ENCODE results near the gene RASSF8.

The RASSF8 gene

GRCh38 chr12:25958428-25959070, at the start of gene RASSF8:
TSS of gene RASSF8 (plus strand) at chr12:25958682. CDS start at chr12:26055344, 96,662 bp downstream.
- no peak for DNase-seq

- no peak for DNase-seq
Observed at GRCh38 chr12:25914551-25914950, 43.9 kb upstream of the RASSF8 start.

GRCh38 chr12:25924491-25925001, 33.9 kb upstream of the RASSF8 start:
- DNase-seq, result no peak

- no peak for DNase-seq
Observed at GRCh38 chr12:25925064-25925463, 33.4 kb upstream of the RASSF8 start.

- DNase-seq, result no peak
Observed at GRCh38 chr12:25926536-25926935, 31.9 kb upstream of the RASSF8 start.

GRCh38 chr12:25929142-25929541, 29.3 kb upstream of the RASSF8 start:
- DNase-seq, result no peak

- no peak for DNase-seq
Observed at GRCh38 chr12:25932971-25933370, 25.5 kb upstream of the RASSF8 start.

- DNase-seq, result no peak
Observed at GRCh38 chr12:25934456-25934855, 24.0 kb upstream of the RASSF8 start.

- no peak for DNase-seq
Observed at GRCh38 chr12:25935355-25936144, 22.9 kb upstream of the RASSF8 start.

- no peak for DNase-seq
Observed at GRCh38 chr12:25937096-25937495, 21.4 kb upstream of the RASSF8 start.

GRCh38 chr12:25938581-25938980, 19.9 kb upstream of the RASSF8 start:
- DNase-seq, result no peak

GRCh38 chr12:25939606-25940005, 18.9 kb upstream of the RASSF8 start:
- DNase-seq, result no peak

- no peak for DNase-seq
Observed at GRCh38 chr12:25940886-25941285, 17.6 kb upstream of the RASSF8 start.

- DNase-seq, result no peak
Observed at GRCh38 chr12:25942709-25943108, 15.8 kb upstream of the RASSF8 start.

GRCh38 chr12:25943940-25944339, 14.5 kb upstream of the RASSF8 start:
- no peak for DNase-seq

- no peak for DNase-seq
Observed at GRCh38 chr12:25949343-25949742, 9.1 kb upstream of the RASSF8 start.

- no peak for DNase-seq
Observed at GRCh38 chr12:25950329-25951115, 8.0 kb upstream of the RASSF8 start.

GRCh38 chr12:25957793-25958427, 572 bp upstream of the RASSF8 start:
- no peak for DNase-seq

GRCh38 chr12:25959071-25959961, 834 bp downstream of the RASSF8 start:
- DNase-seq, result no peak

GRCh38 chr12:25960143-25960542, 1.7 kb downstream of the RASSF8 start:
- DNase-seq, result no peak

GRCh38 chr12:25960961-25961360, 2.5 kb downstream of the RASSF8 start:
- DNase-seq, result no peak

All from activated naive CD4-positive, alpha-beta T cell treated with Interleukin-2 at 50 U/mL for 16 hours (primary cell).